ENCODE results near the gene KNG1. TPM values are rescaled to one million over a fixed set of nuclear protein-coding genes. Genes with fewer than 3 reads are reported as not detected.

The KNG1 gene
- total and polyA plus RNA-seq, 10 of the 15 experiments (the other 5 are each of a cell fraction or from before 2014, with no cell fraction given), result 0.21 TPM; not detected in 9

GRCh38 chr3:186754871-186755270, 37.7 kb downstream of the KNG1 start:
- ATAC-seq (no peak), DNase-seq (ENCODE audit: low read depth, low spot score) (no peak), FAIRE-seq (no peak)
- Histone ChIP-seq H3K4me1 (ENCODE audit: control insufficient read depth, insufficient read depth, low read length) (no peaks in the 10 kb centered on the region), H3K27ac (ENCODE audit: control insufficient read depth, insufficient read depth) (no peak overlapping the region), H3K79me2 (ENCODE audit: control insufficient read depth, insufficient read depth, low read length) (no peaks in the 10 kb centered on the region), H4K20me1 (ENCODE audit: control insufficient read depth, insufficient read depth) (no peaks in the 10 kb centered on the region), H3K27me3 (replicated peaks in 1 of 2; ENCODE audit: control insufficient read depth in 2 of 2, insufficient read depth in 2 of 2, low read length in 1 of 2) (no peaks in the 10 kb centered on the region), H2AFZ (ENCODE audit: control insufficient read depth, low read depth, low read length) (no peak overlapping the region), H3K4me2 (ENCODE audit: control insufficient read depth, insufficient read depth) (no peak overlapping the region), H3K9me3 (replicated peaks; ENCODE audit: control insufficient read depth, insufficient read depth, low read length) (no peaks in the 10 kb centered on the region), H3K36me3 (ENCODE audit: control insufficient read depth in 2 of 2, insufficient read depth in 2 of 2, low read length in 1 of 2) (no peaks in the 10 kb centered on the region), H3K4me3 (no peak overlapping the region), H3K9ac (ENCODE audit: control insufficient read depth, insufficient read depth, low read length) (no peak overlapping the region)
- 69% methylated on average over 5 of the region's 5 CpGs for WGBS (ENCODE audit: insufficient coverage, insufficient replicate concordance, low lambda C conversion rate, missing lambda C conversion rate)
- RAD21 ChIA-PET (ENCODE audit: unreplicated experiment), result no interaction called here
- in situ Hi-C loops (cut with MboI), result no loop called here
- BruUV-seq (replicated peaks), result no TSS peak
- intact Hi-C loops (cut with micrococcal nuclease; ENCODE audit: unreplicated experiment), result no loop called here
- POLR2A ChIA-PET, result no interaction called here
- CTCF ChIA-PET, result interaction anchor here (1.0 kb wide), 1 partner anchor 138 kb away, joined by 3 read pairs; no protein-coding TSS in a partner anchor
- SMC1A ChIA-PET (ENCODE audit: uncharacterized antibody, unreplicated experiment), result interaction anchor here (0.6 kb wide), 1 partner anchor 140 kb away, joined by 3 read pairs; no protein-coding TSS in a partner anchor
- no peak for TF ChIP-seq ZNF687 (IDR thresholded peaks at IDR 0.05)
- no peak for TF ChIP-seq ZNF24 (IDR thresholded peaks at IDR 0.05)
- TF ChIP-seq SMC3 (IDR thresholded peaks at IDR 0.05; ENCODE audit: borderline replicate concordance, low read length), result no peak
- no peak for TF ChIP-seq GATAD2B (conservative IDR thresholded peaks at IDR 0.05; ENCODE audit: low read depth)
- TF ChIP-seq BACH1 (IDR thresholded peaks at IDR 0.05; ENCODE audit: borderline replicate concordance), result no peak
- TF ChIP-seq CBFB (IDR thresholded peaks at IDR 0.05; ENCODE audit: low read depth), result no peak
- TF ChIP-seq CBX3 (IDR thresholded peaks at IDR 0.05; ENCODE audit: borderline replicate concordance, low read depth), result no peak
- no peak for TF ChIP-seq WRNIP1 (IDR thresholded peaks at IDR 0.05; ENCODE audit: borderline replicate concordance, low read depth, low read length)
- TF ChIP-seq ZNF592 (IDR thresholded peaks at IDR 0.05), result no peak
- TF ChIP-seq MEF2B (IDR thresholded peaks at IDR 0.05; ENCODE audit: partially characterized antibody, poor library complexity, severe bottlenecking), result no peak
- no peak for TF ChIP-seq LARP7 (IDR thresholded peaks at IDR 0.05)
- no peak for TF ChIP-seq ZNF274 (IDR thresholded peaks at IDR 0.05; ENCODE audit: insufficient read depth, insufficient read length)
- no peak for TF ChIP-seq KDM1A (IDR thresholded peaks at IDR 0.05; ENCODE audit: borderline replicate concordance)
- TF ChIP-seq REST (IDR thresholded peaks at IDR 0.05; ENCODE audit: low read depth, low read length), result no peak

All from GM12878 (cell line).